HG02884 (cell line): Measurements from ENCODE around the gene PIP5KL1.
A peak's percentile ranks its signal among the peaks of the same experiment; 100 is the strongest.

ENCODE experiments used
- ATAC-seq: cut with Tn5 transposase; IDR thresholded peaks from one replicate; pipeline ENCODE4 v1.9.1; 2021; ENCODE audit warnings: mild to moderate bottlenecking, moderate library complexity; ENCODE audit not compliant: unreplicated experiment

The PIP5KL1 gene, protein sequence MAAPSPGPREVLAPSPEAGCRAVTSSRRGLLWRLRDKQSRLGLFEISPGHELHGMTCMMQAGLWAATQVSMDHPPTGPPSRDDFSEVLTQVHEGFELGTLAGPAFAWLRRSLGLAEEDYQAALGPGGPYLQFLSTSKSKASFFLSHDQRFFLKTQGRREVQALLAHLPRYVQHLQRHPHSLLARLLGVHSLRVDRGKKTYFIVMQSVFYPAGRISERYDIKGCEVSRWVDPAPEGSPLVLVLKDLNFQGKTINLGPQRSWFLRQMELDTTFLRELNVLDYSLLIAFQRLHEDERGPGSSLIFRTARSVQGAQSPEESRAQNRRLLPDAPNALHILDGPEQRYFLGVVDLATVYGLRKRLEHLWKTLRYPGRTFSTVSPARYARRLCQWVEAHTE

DNA sequence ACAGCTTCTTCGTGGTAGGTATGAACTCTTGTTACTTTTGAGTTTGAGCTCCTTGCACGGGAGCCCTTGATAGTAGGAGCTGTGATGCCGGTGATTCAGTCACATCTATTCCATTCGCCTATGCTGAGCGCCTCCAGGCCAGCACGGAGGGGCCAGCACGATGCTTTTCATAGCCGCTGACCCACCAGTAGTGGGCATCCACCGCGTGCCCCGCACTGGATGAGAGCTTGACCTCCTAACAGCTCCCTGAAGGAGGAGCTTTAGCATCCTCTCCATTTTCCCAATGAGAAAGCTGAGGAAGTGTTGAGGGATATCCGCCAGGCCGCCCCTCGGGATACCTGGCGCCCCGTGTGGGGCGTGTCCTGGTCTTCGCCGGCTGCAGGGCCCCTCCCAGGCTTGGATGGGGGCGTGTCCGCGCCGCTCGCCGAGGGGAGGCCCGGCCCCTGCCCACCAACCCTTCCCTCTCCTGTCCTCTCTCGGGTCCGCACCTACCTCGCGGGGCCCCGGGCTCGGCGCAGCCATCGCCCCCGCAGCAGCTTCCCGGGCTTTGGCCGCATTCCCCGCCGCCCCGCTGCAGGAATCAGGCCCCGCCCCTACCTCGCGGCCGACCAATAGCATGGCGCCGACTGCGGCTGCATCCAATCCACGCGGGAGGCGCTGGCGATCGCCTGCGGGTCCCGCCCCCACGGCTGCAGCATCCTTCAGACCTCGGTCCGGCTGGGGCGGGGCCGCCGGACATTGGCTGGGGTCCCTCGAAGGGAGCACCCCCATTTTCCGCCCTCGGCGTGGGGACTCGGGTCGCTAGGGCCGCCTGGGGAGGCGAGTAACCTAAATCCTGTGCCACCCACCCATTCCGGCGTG, at the start of gene PIP5KL1:
Gene PIP5KL1, minus strand, starts transcription at position 547 of the 861 bp plus-strand sequence. Its CDS starts 25 bp downstream, at position 522.
- peak; percentile 64 for ATAC-seq

DNA sequence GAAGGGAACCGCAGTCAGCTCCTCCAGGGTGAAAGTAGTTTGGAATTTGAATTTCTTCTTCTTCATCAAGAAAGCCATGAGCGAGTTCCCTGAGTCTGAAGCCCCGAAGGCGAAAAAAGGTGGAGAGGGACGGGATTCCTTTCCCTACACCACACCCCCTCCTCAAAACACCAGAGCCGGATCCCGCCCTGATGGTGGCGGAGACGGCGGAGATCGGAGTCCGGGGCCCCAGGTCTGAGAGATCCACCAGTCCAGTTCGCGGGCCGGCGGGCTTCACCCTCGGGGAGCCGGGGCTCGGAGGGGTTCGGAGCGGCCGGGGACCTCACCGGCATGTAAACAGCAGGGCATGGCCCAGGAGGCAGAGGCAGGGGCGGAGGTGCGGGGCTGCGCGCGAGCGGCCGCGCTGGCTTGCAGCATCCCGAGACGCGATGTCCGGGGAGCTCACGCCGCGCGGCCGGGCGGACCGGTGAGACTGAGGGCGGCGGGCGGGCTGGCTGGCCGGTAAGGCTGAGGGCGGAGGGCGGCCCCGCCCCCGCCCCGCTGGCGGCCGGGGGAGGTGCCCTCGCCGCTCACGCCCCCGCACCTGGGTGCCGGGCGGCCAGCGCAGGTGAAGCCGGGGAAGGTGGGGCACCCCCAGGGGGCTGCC, 49.6 kb upstream of the PIP5KL1 start:
- ATAC-seq: peak; percentile 25

DNA sequence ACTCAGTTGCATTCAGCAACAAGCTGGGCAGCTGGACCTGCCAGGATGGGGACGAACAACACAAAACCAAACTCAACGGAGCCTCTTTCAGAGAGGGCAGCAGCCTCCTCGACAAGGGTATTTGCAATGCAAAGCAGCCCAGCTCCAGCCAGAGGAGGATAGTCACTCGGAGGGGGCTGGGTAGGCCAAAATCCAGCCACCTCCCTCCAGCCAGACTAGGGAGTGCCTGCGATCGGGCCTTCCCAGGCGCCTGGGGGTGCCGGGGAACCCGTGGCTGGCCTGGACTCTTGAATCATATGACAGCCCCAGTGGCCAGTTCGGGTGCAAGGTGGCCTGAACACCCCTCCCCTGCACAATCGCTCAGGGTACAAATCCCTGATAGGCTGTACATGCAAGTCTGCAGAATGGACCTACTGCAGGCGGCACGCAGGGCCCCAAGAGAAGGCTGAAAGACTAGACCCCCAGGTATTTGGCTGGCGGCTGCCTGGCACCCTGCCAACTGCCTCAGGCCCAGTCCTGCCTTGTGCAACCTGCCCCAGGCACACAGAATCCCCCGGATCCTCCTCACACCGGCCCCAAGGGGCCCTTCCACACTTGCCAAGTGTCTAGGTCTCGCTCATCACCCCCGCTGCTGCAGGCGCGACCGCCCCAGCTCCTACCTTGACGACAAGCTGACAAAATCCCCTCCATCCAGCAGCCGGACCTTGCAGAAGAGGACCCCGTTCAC, 48.9 kb upstream of the PIP5KL1 start:
- ATAC-seq: no peak

DNA sequence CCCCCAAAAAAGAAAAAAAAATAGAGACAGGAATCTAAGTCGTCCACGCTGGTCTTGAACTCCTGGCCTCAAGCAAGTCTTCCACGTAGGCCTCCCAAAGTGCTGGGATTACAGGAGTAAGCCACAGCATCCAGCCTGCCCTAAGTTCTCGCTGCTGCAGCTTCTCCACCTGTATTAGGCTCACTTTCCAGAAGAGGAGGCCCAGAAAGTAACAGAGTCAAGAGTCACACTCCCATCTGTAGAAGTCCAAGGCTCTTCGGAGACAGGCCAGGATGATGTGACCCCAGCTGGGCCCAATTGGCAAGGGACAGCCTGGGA, 48.4 kb upstream of the PIP5KL1 start:
- no peak for ATAC-seq

DNA sequence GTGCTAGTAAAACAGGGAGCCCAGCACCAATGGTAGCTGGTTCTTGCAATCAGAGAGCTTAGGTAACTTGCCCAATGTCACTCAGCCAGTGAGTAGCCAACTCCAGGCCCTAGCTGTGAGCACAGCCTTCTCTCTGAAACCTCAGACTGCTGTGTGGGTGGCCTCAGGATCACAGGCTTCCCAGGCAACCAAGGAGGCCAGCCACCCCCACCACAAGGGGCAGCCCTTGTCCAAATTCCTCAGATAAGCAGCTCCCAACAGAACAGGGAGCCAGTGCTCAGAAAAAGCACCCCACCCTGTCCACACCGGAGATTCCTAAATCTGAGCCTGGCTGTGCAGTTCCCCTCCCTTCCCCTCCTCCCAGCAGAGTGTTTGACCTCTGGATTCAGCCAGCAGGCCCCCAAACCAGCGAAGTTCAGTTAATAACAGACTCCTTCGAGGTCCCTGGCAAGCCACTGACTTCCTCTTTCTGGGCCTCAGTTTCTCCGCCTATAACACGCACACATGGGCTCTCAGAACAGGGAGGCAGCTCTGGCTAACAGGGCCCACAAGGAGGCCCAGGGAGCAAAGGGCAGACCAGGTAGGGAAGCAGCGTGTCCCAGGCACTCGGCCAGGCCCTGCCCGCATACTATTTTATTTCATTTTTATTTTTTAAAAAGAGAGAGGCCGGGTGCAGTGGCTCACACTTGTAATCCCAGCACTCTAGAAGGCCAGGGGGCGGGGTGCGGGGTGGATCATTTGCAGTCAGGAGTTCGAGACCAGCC, 47.5 kb upstream of the PIP5KL1 start:
- no peak for ATAC-seq

DNA sequence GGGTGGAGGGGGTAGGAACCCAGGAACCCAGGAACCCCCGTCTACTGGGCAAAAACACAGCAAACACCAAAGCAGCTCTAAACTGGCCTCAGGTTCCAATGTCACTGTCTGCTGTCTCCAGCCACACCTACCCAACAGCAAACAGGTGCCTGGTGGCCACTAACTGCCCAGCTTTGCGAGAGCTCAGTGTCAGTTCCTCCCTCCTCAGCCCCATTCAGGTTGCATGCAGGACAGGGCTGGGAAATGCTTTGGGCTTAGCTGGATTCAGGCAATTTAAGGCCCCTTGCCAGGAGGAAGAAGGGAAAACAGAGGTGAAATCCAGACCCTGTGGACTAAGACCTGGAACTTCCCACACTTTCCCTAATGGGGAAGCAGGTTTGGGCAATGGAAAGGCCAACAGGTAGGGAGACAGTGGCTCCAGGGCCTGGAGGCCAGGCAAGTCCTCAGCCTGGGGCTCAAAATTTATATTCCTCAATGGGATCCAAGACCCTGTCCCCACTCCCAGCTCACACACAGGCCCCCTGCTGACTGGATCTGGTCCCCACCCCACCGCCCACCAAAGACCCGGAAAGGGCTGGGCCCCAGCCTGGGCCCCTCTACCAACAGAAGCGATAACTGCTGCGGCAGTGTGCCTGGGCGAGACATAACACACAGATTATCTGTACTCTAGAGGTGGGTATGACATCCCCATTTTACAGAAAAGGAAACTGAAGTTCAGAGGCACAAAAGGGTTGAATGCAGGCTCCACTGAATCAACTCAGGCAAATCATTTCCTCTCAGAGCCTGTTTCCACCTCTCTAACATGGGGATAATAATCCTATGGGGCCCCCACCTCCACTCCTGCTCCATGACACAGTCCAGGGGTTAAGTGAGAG, 46.7 kb upstream of the PIP5KL1 start:
- no peak for ATAC-seq

DNA sequence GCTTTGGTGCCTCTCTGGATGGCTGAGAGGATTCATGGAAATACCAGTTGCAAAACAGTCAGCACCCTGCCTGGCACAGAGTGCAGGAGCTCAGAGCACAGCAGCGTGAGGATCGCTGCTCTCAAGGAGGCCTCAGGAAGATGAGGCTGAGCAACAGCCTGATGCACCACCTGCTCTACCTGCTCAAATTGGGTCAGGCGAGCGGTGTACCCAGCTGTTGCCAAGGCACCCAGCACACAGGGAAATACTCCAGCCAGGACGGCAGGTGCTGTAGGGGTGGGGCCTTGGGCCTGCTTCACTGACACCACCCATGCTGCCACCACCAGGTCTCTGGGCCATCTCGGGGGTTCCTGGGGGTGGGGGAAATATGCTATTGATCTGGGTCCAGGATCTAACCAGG, 45.9 kb upstream of the PIP5KL1 start:
- ATAC-seq: no peak

DNA sequence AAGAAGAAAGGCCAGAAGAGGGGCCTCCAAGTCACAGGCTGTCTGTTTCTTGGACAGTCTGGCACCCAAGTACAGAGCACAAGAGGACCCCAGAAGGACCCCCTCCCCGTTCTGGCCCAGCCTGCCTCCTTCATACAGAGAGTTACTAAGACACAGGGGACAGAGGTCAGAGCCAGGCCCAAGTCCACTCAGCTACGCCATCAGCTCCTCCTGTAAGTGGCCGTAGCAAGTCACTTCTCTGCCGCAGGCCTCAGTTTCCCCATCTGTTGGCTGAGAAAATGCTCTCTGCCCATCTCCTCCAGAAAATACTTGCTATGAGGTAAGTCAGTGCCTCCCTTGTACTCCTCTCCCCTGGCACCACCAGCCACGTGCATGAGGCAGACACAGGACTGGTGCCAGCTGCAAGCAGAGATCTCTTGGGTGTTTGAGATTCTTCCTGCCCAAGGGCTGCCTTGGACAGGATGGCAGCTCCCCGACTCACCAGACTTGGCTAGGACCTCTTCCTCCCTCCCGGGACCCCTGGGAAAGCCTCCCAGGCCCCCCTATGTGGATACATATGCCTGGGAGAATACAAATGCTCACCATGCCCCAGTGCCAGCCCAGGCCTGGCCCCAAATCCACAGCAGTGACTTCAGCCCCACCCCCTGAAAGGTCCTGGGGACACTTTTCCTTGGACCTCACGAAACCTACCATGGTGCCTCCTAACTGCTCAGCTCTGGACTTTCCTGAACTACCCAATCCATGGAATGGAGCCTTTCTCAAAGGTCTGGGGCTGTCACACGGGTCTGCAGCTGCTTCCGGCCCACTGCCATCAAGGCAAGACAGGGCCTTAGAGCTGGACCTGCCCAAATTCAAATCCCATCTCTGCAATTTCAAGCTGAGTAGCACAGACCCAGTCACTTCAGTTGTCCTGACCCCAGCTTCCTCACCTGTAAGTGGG, 45.1 kb upstream of the PIP5KL1 start:
- no peak for ATAC-seq

DNA sequence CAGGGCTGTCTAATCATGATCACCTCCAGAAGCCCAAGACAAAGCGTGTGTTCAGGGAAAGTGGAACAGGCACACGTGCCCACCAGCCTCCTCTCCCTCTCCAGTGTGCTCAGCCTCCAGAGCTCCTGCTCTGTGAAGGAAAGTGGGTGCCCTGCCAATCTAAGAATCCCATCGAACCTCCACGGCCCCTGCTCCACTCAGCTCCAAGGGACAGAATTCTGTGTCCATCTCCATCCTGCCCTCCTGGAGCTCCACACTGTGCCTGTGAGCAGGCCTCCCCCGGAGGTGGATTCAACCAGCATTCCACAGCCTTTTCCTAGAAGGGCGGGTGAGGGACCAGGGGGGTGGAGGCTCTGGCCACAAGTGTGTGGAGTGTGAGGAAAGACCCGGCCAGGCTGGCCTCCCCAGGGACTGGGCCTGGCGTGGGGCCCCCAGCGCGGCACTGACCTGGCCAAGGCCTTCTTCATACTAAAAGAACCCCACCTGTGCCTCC, 44.2 kb upstream of the PIP5KL1 start:
- ATAC-seq: no peak

DNA sequence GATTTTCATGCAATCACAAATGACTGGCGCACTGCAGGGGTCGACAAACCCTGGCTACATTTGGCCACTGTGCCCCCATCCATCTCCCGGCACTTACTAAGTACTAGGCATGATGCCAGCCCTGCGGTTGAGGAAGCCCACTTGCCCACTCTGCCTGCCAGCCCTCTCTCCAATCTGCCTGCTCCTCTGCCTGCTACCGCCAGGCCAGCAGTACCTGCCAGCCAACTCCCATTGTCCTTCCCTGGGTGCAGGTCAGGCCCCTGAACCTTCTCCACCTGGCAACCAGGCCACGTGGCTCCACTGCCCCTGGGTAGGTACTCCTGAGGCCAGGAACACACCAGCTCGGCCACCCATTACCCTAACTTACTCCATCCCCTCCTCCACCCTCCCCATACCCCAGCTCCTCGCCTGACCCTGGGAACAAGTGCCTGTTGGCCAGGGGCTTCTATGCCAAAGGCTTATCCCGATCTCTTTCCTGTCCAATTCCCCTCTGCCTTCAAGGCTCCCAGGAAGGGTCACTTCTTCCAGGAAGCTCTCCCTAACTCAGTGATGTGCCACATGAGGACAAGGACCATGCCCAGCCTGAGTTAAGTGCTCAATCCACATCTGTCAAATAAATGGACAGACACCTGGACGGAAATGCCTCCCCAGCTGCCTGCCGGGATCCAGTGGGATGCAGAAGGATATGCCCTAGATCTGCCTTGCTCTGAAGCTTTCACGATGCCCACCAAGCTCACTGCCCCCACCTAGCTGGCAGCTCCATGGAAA, 43.6 kb upstream of the PIP5KL1 start:
- ATAC-seq: no peak

DNA sequence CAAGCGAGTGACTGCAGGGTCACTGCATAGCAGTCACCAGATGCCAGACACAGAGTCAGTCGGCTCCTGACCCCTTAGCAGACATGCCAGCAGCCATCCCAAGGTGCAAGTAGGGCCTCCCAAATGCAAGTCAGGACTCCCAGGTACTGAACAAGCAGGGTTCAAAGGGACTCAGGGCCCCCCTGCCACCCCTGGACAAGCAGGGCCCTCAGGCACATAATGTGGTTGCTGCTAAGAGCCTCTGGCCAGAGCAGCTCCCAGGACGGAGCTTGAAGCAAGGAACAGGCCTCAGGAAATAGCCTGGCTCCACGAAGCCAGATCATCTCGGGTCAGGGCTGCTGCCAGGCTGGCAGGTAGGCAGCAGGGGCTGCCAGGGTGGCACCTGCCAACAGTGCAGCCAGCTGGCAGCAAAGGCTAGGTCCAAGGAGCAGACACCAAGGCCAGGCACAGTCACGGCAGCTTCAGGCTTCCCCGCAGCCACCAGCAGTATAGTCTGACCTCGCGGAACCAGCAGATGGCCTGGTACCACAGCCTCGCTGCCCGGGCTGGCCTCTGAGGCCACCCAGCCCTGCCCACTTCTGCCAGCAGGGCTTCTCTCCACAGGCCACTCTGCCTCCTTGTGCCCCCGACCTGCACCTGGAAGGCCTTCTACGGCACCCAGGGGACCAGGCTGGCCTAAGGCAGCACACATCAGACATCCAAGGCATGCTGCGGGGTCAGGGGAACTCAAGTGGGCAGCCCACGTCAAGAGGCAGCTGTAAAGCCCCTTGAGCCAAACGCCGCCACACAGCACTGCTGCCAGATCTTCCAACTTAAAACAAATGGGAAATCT, 42.8 kb upstream of the PIP5KL1 start:
- ATAC-seq: no peak

DNA sequence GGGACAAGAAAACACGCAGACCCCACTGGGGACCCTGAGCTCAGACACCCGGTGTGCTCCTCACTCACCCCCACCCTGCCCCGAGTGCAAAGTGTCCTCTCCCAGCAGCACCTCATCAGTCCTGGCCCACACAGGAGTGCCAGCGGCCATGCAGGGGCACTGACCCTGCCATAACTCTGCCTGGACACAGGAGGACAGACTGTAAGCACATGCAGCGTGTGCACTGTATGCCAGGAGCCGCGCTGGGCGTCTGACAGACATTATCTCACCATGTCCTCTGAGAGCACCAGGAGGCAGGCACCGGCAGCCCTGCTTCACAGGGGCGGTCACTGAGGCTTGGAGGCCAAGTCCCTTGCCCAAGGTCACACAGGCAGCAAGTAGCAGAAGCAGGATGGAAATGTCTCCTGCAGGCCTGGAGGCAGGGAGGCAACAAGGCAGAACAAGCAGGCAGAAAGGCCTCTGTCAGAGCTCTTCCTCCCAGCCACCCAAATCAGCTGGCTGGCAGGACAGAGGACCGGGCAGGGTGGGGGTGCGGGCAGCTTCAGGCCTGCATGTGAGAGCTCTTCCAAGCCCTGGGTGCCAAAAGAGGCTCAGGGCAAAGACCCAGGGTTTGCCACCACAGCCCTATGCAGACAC, 41.8 kb upstream of the PIP5KL1 start:
- no peak for ATAC-seq

DNA sequence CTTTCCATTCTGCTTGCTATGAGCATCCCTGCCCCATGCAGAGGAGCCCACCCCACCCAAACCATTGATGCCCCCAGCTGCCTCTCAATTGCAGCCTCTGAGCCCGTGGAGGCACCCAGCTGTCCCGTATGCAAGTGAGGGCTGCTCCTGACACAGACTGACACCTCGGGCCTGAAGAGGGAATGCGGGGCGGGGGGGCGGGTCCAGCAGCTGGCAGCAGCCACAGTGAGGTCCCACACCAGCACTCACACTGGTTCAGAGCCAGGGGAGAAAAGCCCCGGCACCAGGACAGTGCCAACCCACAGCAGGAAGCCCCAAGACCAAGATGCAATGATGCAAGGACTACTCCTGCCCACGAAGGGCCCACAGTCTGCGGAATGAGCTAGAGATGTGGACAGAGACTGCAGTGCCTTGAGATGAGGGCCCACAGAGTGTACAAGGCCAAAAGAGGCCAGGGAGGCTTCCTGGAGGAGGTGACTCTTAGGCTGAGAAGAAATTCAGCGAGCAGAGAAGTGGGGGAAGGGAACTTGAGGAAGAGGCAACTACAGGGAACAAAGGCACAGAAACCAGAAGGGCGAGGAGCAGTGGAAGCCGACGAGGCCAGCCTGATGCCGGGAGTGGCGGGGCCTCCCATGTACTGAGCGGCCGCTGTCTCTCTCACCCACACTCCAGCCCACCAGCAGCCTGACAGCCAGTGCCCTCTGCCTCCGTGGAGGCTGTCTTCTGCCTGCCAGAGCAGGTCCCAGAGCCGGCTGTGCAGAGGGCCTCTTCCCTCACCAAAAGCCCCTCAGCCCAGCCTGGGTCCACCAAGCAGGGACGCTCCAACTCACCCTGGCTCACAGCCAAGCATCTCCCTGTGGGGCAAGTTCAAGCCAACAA, 41.0 kb upstream of the PIP5KL1 start:
- no peak for ATAC-seq

DNA sequence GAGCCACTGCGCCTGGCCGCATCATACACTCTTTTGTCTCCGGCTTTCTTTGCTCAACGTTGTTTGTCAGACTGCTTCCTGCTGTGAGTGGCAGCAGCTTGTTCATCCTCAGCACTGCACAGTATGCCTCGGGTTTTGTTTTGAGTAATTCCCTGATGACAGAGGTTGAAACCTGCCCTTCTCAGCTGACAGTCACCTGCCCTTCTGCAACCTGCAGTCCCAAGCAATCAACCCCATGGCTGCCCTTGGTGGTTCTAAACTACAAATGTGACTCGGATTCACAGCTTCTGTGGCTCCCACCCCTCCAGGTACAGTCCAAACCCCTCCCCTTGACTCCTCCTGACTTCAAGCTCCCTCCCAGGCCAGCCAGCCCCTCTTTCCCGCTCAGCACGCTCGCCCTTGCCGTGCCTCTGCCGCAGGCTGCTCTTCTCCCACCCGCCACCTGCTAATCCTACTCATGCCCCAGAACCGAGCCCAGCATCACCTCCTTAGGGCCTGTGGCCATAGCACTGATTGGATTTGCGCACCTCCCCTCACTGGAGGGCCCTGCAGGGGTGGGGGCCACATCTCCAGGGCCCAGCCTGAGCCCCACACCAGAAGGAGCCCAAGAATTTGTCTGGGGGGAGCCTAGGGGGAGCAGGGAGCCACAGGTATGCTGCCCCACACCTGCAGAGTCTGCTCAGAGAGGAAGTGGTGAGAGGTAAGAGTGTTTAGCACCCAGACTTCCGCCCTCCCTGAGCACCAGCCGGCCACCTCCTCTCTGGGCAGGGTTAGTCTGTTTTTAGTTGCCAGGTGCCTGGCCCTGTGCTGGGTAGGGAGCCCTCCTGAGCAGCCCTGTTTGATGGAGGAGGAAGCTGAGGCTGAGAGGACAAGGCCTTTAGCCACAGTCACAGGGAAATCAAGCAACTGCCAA, 40.1 kb upstream of the PIP5KL1 start:
- ATAC-seq: peak; percentile 79
